ENCODE measurements around the gene ARHGEF35. TPM values are rescaled to one million over a fixed set of nuclear protein-coding genes. Genes with fewer than 3 reads are reported as not detected.
A peak's percentile ranks its signal among the peaks of the same experiment; 100 is the strongest.
"Not testable (repeated sequence)": the region's sequence is repeated elsewhere in the genome, so short reads cannot be mapped to it uniquely, and the experiment has no call there.

Gene ARHGEF35
- total and polyA plus RNA-seq, 12 donors: 0.13 to 2.2 (median 0.77) TPM; not detected in 2

DNA sequence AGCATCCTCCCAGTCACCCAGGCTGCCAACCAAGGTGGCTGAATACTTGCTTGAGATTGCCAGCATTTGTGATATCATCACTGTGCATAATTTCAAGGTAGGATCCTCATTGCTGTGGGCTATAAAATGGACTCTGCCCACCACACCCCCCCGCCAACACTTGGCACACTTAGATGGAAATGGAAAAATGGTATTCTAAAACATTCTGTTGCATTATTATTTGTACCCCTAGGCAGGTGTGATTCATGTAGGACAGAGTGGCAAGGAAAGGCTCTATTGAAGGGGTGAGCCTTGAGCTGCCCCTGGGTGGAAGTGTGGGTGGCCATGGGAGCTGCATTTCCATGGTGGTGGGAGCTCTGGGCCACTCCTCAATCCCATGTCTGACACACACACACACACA is 22.9 kb upstream of the ARHGEF35 start:
- intact Hi-C loops (cut with DNase I); H3K27me3 ChIP-seq; H3K4me3 ChIP-seq; DNase-seq; H3K4me1 ChIP-seq; H3K36me3 ChIP-seq; ATAC-seq; H3K27ac ChIP-seq; H3K9me3 ChIP-seq: not testable (repeated sequence)
- WGBS, 2 donors: 98 to 100% methylated on average over 1 of the region's 1 CpG

DNA sequence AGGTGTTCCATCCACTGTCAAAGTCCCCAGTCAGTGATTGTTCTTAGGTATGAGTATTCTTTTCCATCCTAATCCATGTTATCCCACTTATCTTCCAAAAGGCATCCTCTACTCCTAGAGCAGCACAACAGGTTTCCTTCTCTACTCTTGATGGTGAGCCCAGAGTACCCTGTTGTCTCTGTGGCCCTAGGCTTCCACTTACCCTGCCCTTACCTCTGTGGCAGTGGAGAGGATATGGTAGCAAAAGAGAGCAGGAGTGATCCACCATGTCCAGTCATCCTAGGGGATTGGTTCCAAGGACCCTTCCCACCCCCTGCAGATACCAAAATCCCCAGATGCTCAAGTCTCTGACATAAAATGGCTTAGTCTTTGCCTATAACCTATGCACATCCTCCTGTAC is 21.6 kb upstream of the ARHGEF35 start:
- intact Hi-C loops (cut with DNase I); H3K36me3 ChIP-seq; DNase-seq; H3K4me1 ChIP-seq; H3K4me3 ChIP-seq; H3K9me3 ChIP-seq; H3K27me3 ChIP-seq; H3K27ac ChIP-seq: not testable (repeated sequence)
- ATAC-seq: peak in 2 of 8 donors; percentile 9 to 26

DNA sequence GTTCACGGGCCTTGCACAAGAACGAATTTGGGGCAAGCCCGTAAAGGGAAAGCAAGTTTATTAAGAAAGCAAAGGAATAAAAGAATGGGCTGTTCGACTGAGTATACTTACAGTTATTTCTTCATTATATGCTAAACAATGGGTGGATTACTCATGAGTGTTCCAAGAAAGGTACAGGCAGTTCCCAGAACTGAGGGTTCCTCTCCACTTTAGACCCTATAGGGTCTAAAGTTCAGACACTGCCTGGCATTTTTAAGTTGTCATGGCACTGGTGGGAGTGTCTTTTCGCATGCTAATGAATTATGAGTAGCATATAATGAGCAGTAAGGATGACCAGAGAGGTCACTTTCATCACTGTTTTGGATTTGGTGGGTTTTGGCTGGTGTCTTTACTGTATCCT is 9.7 kb upstream of the ARHGEF35 start:
- H3K36me3 ChIP-seq; H3K9me3 ChIP-seq; intact Hi-C loops (cut with DNase I); H3K4me1 ChIP-seq; H3K27me3 ChIP-seq; H3K4me3 ChIP-seq; H3K27ac ChIP-seq; DNase-seq: not testable (repeated sequence)
- no CpG with 5 or more reads among the region's 5 CpGs for WGBS, 2 donors
- peak in 1 of 8 donors; percentile 54 for ATAC-seq

DNA sequence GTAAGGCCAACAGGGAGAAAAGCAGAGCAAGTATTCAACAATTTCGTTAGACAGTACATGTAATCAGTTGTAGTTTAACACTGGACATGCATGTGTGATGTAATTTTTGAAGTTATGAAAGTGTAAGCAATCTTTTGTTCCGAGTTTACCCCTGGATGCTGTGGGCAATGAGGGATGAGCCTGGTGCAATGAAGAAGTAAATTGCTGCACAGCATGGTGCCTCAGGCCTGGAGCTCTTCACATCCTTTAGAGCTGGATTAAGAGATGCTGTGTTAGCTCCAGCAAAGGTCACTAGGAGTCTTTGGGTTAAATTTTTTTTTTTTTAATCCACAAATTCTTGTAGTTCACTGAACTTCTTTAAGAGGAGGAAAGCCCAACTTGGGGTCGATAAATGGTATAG is 7.5 kb upstream of the ARHGEF35 start:
- H3K4me1 ChIP-seq; H3K4me3 ChIP-seq; H3K9me3 ChIP-seq; H3K27ac ChIP-seq; DNase-seq; H3K27me3 ChIP-seq; intact Hi-C loops (cut with DNase I); H3K36me3 ChIP-seq; ATAC-seq: not testable (repeated sequence)
- no CpG with 5 or more reads among the region's 3 CpGs for WGBS, 2 donors

DNA sequence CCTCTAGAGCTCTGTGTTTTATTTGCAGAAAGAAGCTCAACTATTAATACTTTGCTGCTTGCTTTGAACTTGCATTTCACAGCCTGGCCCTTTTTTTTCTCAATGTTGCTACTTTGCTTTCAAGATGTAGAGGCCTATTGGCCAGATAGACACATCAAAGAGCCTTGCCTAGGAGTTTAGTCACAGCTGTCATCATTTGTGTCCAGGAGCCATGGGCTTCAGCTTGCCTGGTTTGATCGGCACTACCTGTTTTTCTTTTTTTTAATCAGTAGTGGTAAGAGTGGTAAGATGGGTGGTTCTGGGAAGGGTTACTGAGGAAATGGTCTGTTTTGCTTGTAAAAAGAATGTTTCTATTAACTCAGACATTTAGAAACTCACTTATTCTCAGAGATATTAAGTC is 6.3 kb upstream of the ARHGEF35 start:
- H3K27ac ChIP-seq; H3K9me3 ChIP-seq; H3K4me3 ChIP-seq; intact Hi-C loops (cut with DNase I); DNase-seq; H3K36me3 ChIP-seq; H3K4me1 ChIP-seq; H3K27me3 ChIP-seq; ATAC-seq: not testable (repeated sequence)
- WGBS, 2 donors: no CpG with 5 or more reads among the region's 1 CpG

DNA sequence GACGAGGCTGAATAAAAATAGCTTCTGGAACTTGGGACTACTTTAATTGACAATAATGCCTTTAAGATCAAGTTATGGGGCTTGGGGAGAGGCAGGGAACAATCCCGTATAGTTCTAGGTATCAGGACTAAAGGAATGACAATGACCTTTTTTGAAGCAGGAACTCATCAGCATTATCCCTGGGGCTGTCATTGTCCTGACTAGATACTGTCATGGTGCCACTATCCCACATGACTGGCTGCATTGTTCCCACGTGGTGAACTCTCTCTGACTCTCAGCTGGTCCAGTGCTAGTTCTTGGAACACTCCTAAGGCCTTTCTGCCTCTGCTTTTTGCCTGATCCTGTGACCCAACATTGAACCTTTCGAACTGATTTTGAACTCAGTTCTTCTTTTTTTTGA is 3.3 kb upstream of the ARHGEF35 start:
- H3K9me3 ChIP-seq; DNase-seq; H3K4me3 ChIP-seq; H3K27ac ChIP-seq; H3K4me1 ChIP-seq; ATAC-seq; H3K27me3 ChIP-seq; intact Hi-C loops (cut with DNase I); H3K36me3 ChIP-seq: not testable (repeated sequence)
- 67 to 74% methylated on average over 3 of the region's 4 CpGs for WGBS, 2 donors

DNA sequence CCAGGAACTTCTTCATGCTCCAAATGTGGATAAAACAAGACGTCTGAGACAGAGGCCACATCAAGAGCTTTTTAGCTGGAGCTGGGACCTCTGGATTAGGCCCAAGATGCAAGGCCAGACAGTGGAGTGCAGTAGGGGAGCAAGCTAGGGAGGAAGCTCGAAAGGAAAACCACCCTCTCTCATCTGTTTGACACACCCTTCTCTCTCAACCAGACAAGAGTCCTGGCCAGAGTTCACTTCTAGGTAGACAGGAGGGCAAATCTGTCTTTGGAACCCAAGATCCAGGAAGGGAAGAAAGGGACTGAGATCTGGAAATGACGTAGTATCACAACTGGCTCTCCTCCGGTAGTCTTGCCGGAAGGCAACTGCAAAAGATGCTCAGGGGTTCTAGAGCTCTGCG is 1.2 kb downstream of the ARHGEF35 start:
- H3K27ac ChIP-seq; H3K36me3 ChIP-seq; intact Hi-C loops (cut with DNase I); H3K27me3 ChIP-seq; DNase-seq; H3K4me1 ChIP-seq; H3K4me3 ChIP-seq; H3K9me3 ChIP-seq: not testable (repeated sequence)
- no CpG with 5 or more reads among the region's 6 CpGs for WGBS, 2 donors
- peak in 1 of 8 donors; percentile 10 for ATAC-seq

DNA sequence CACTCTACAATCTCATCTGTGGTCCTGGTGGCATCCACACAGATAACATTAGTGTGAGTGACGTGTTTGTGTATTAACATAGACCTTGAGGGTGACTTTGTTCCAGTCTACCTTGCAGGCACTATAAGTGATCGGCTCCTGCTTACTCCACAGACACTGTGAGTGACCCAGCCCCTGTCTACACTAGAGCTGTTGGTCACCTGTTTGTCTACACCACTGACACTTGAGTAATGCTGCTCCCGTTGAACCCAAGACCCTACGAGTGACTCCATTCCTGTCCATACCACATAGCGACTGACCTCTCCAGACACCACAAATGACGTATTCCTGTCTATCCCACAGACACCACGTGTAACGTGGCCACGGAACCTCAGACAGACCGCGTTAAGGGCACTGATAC is 1.9 kb downstream of the ARHGEF35 start:
- ATAC-seq; H3K9me3 ChIP-seq; H3K27me3 ChIP-seq; intact Hi-C loops (cut with DNase I); H3K4me3 ChIP-seq; H3K4me1 ChIP-seq; H3K27ac ChIP-seq; H3K36me3 ChIP-seq; DNase-seq: not testable (repeated sequence)
- WGBS, 2 donors: no CpG with 5 or more reads among the region's 11 CpGs

DNA sequence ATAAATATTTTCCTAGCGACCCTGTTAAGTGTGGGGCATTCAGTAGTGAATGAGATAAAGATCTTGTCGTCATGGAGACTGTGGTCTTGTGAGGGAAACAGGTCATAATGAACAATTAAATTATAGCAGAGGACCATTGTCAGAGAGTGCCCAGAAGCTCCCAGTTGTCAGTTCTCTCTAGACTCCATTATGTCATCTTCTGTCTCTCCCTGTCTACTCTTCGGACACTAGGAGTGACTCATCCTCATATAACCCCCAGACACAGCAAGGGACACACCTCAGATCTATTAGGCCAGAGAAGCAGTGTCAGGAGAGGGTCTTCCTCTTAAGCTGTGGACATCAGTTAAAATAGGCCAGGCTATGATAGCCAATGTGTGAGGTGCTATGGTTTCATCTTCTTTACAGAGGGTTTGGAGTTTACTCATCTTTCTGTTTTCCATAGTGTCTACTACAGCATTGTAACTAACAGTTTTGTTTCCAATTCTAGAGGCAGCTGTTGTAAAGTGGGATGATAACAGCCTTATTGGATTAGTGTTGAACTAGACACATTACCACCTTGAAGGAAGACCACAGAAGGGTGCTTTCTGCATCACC is 7.0 kb downstream of the ARHGEF35 start:
- H3K4me1 ChIP-seq; intact Hi-C loops (cut with DNase I); H3K4me3 ChIP-seq; ATAC-seq; H3K36me3 ChIP-seq; DNase-seq; H3K27ac ChIP-seq; H3K9me3 ChIP-seq; H3K27me3 ChIP-seq: not testable (repeated sequence)
- no CpG with 5 or more reads among the region's 3 CpGs for WGBS, 2 donors

DNA sequence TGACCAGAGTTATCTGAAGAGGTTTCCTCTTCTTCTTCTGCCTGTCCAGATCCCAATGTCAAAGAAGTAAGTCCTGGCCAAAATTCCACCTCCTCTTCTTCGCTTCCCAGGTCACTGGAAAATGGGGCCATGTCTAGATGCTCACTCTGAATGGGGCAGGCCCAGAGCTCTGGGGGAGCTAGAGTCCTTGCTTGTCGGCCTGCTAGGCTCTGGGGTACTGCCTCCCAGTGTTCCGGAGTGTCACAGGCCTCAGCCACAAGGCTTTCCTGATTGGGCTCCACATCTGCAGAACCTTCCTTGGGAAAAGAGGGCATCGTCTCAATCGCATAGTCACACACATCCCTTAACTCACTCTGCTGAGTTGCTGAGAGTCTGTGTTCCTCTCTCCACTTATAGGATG is 7.8 kb downstream of the ARHGEF35 start:
- H3K27ac ChIP-seq; H3K4me3 ChIP-seq; H3K9me3 ChIP-seq; intact Hi-C loops (cut with DNase I); ATAC-seq; H3K4me1 ChIP-seq; H3K27me3 ChIP-seq; H3K36me3 ChIP-seq; DNase-seq: not testable (repeated sequence)
- no CpG with 5 or more reads among the region's 5 CpGs for WGBS, 2 donors

DNA sequence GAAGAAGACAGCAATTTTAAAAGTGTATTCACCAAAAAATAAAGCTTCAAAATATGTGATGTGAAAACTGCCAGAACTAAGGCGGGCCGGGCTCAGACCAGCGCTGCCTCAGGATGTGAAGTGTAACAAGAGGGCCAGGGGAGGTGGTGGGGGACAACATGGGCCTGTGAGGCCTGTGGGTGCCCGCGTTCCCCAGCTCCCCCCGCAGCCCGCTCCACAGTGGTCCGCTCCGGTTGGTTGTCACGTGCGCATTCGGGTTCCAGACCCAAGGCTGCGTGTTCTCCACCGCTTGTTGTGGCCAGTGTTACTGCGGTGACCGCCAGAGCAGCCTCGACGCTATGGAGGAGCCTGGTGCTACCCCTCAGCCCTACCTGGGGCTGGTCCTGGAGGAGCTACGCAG is 12.5 kb downstream of the ARHGEF35 start, which contains the start of gene CTAGE4:
CTAGE4 (plus strand) TSS at position 301 of the 400 bp plus-strand sequence; CDS start at position 339, 38 bp downstream.
- WGBS, 2 donors: no CpG with 5 or more reads among the region's 19 CpGs
- H3K9me3 ChIP-seq; intact Hi-C loops (cut with DNase I); H3K4me1 ChIP-seq; H3K27ac ChIP-seq; H3K4me3 ChIP-seq; H3K27me3 ChIP-seq; ATAC-seq; H3K36me3 ChIP-seq; DNase-seq: not testable (repeated sequence)

DNA sequence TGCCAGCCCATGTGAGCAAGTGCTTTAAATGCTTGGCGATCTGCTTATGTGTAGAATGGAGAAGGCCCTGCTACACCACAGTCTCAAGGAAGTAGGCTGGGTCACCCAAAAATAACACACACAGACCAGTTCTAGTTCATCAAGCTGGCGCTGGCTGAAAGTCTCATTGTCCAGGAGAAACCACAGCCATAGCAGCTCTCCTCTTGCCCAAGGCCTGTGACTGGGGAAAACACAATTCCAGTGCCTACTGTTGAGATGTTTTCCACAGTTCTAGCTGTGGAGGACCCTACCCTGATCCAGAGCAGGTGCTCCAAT is 16.5 kb downstream of the ARHGEF35 start:
- ATAC-seq; H3K9me3 ChIP-seq; H3K4me3 ChIP-seq; intact Hi-C loops (cut with DNase I); H3K36me3 ChIP-seq; H3K27me3 ChIP-seq; H3K27ac ChIP-seq; DNase-seq; H3K4me1 ChIP-seq: not testable (repeated sequence)
- 83 to 100% methylated on average over 1 of the region's 2 CpGs for WGBS, 2 donors

Measured in heart right ventricle (tissue), 16 donors.